IMR-90 (cell line): ENCODE measurements around the gene LAGE3. TPM values are rescaled to one million over a fixed set of nuclear protein-coding genes. Genes with fewer than 3 reads are reported as not detected.

Source experiments
- ATAC-seq: fragments of 200-7000 bp; cut with Tn5 transposase; 2 replicates; pipeline ENCODE4 v1.9.1; 2020; ENCODE audit warnings: low read depth, mild to moderate bottlenecking, moderate library complexity
- BruUV-seq: library from RNA; stranded (reverse); fragments of 400-500 nt; replicated peaks from 2 replicates; lab custom pipeline; 2021; lab: Mats Ljungman, UMichigan
- CTCF ChIA-PET: fragments of 300-600 bp; formaldehyde crosslinking; extraction: SDS; loops from one replicate; lab custom pipeline; 2021; ENCODE audit warnings: antibody characterized with exemption; lab: Yijun Ruan, JAX
- POLR2A ChIA-PET: fragments of 300-600 bp; sonication (Branson Sonifier 250); formaldehyde crosslinking; loops from one replicate; lab custom pipeline; 2022; ENCODE audit warnings: antibody characterized with exemption; ENCODE audit not compliant: unreplicated experiment; lab: Charles Lee
- DNase-seq: peaks from one replicate; pipeline ENCODE4 v3.0.0; 2013
- H2AFZ ChIP-seq: replicated peaks from 2 replicates; pipeline ENCODE3; 2013; ENCODE audit warnings: low read length, mild to moderate bottlenecking; ENCODE audit not compliant: poor library complexity
- H2AK5ac ChIP-seq: 2 replicates; pipeline ENCODE4 v1.6.1; 2013; ENCODE audit warnings: low read depth, low read length, inconsistent platforms
- H2AK9ac ChIP-seq: replicated peaks from 2 replicates; pipeline ENCODE3; 2013; ENCODE audit warnings: mild to moderate bottlenecking, low read depth, low read length, moderate library complexity; ENCODE audit not compliant: poor library complexity
- H2BK120ac ChIP-seq: 2 replicates; pipeline ENCODE4 v1.6.1; 2013; ENCODE audit warnings: low read depth, low read length, inconsistent platforms
- H2BK15ac ChIP-seq: 3 replicates; pipeline ENCODE4 v1.6.1; 2013; ENCODE audit warnings: low read depth, low read length, inconsistent platforms
- H2BK20ac ChIP-seq: 2 replicates; pipeline ENCODE4 v1.6.1; 2013; ENCODE audit warnings: low read depth, mild to moderate bottlenecking, inconsistent platforms, low read length, moderate library complexity
- H2BK5ac ChIP-seq: 2 replicates; pipeline ENCODE4 v1.6.1; 2013; ENCODE audit warnings: mild to moderate bottlenecking, low read depth, low read length, inconsistent platforms; ENCODE audit not compliant: poor library complexity, severe bottlenecking
- H3K14ac ChIP-seq: replicated peaks from 2 replicates; pipeline ENCODE4 v1.6.1; 2013; ENCODE audit warnings: low read depth, low read length, inconsistent platforms
- H3K18ac ChIP-seq: 2 replicates; pipeline ENCODE4 v1.6.1; 2013; ENCODE audit warnings: low read depth, low read length, control low read depth
- H3K23ac ChIP-seq: 2 replicates; pipeline ENCODE4 v1.6.1; 2013; ENCODE audit warnings: low read depth, low read length, inconsistent platforms
- H3K27ac ChIP-seq: 2 replicates; pipeline ENCODE4 v1.5.1; 2013; ENCODE audit warnings: mild to moderate bottlenecking, control low read depth, low read length; ENCODE audit not compliant: insufficient read depth
- H3K27me3 ChIP-seq: 2 replicates; pipeline ENCODE4 v1.6.1; 2013; ENCODE audit warnings: low read length; ENCODE audit not compliant: control insufficient read depth, insufficient read depth
- H3K36me3 ChIP-seq: 2 replicates; pipeline ENCODE4 v1.6.1; 2013; ENCODE audit warnings: low read length, mixed read lengths; ENCODE audit not compliant: control insufficient read depth, insufficient read depth
- H3K4ac ChIP-seq: 2 replicates; pipeline ENCODE4 v1.6.1; 2013; ENCODE audit warnings: low read depth, low read length, inconsistent platforms
- H3K4me1 ChIP-seq: 2 replicates; pipeline ENCODE4 v1.6.1; 2013; ENCODE audit warnings: low read length, mixed read lengths; ENCODE audit not compliant: control insufficient read depth, insufficient read depth
- H3K4me2 ChIP-seq: 2 replicates; pipeline ENCODE4 v1.6.1; 2013; ENCODE audit warnings: low read depth, mild to moderate bottlenecking, control low read depth, low read length, moderate library complexity
- H3K4me3 ChIP-seq: 2 replicates; pipeline ENCODE4 v1.5.1; 2013; ENCODE audit warnings: low read depth, mild to moderate bottlenecking, control low read depth, low read length, moderate library complexity; ENCODE audit not compliant: insufficient read depth
- H3K56ac ChIP-seq: 2 replicates; pipeline ENCODE4 v1.6.1; 2013; ENCODE audit warnings: low read length, inconsistent platforms; ENCODE audit not compliant: insufficient read depth; ENCODE audit errors: extremely low read depth
- H3K79me1 ChIP-seq, 2 experiments: 2 replicates each; pipeline ENCODE4 v1.6.1; 2013; ENCODE audit warnings: low read length in 2 of 2, inconsistent platforms in 1 of 2, low read depth in 1 of 2
- H3K9ac ChIP-seq: 2 replicates; pipeline ENCODE4 v1.6.1; 2013; ENCODE audit warnings: low read depth, low read length, control low read depth
- H3K9me1 ChIP-seq: 2 replicates; pipeline ENCODE4 v1.6.1; 2013; ENCODE audit warnings: low read length, inconsistent platforms; ENCODE audit not compliant: insufficient read depth
- H3K9me3 ChIP-seq: 2 replicates; pipeline ENCODE4 v1.6.1; 2013; ENCODE audit warnings: low read length; ENCODE audit not compliant: control insufficient read depth, insufficient read depth
- H4K20me1 ChIP-seq: 2 replicates; pipeline ENCODE4 v1.6.1; 2013; ENCODE audit warnings: low read length, inconsistent platforms; ENCODE audit not compliant: insufficient read depth
- H4K5ac ChIP-seq: 2 replicates; pipeline ENCODE4 v1.6.1; 2013; ENCODE audit warnings: mild to moderate bottlenecking, low read depth, low read length, control low read depth
- H4K8ac ChIP-seq, 2 experiments: 2 replicates each; pipeline ENCODE4 v1.6.1; 2013; ENCODE audit warnings: low read depth in 2 of 2, low read length in 2 of 2, control low read depth in 1 of 2, inconsistent platforms in 1 of 2
- H4K91ac ChIP-seq: 2 replicates; pipeline ENCODE4 v1.6.1; 2013; ENCODE audit warnings: low read depth, low read length, inconsistent platforms; ENCODE audit not compliant: insufficient read depth
- USF2 ChIP-seq: fragments of 150-350 bp; IDR thresholded peaks from 2 replicates; pipeline ENCODE4 v1.6.1; 2017; ENCODE audit warnings: mild to moderate bottlenecking, antibody characterized with exemption, low read length, low read depth
- WGBS, 2 experiments: methylation state at CpG; one replicate each; pipeline versions ENCODE4 v1.1.5 to v1.1.7; 2013; ENCODE audit warnings: missing lambda C conversion rate in 2 of 2; ENCODE audit not compliant: insufficient read length in 1 of 2; ENCODE audit errors: extremely low coverage in 2 of 2; 5-methylcytosine and 5-hydroxymethylcytosine counted together
- dilution Hi-C: fragments of 300-500 bp; cut with HindIII; formaldehyde crosslinking; loops from one replicate; pipeline ENCODE4 v1.14.3; 2018; ENCODE audit warnings: low sequenced_read_pairs; ENCODE audit not compliant: unreplicated experiment
- in situ Hi-C: fragments of 300-500 bp; cut with MboI; formaldehyde crosslinking; loops from 3 replicates; pipeline ENCODE4 v1.14.3; 2019; ENCODE audit warnings: low sequenced_read_pairs, inconsistent platforms, mixed read lengths
- intact Hi-C: fragments of 100-400 bp; cut with micrococcal nuclease; formaldehyde crosslinking; loops from 2 replicates; pipeline ENCODE4 v1.10.0; 2022
- polyA plus RNA-seq, 3 experiments: library from polyadenylated mRNA; depleted of rRNA; stranded (reverse); fragments of >200 nt; gene quantifications; 2 replicates each; pipeline ENCODE4 v1.2.3, GENCODE V29; 2012; ENCODE audit warnings: low replicate concordance in 1 of 3
- total RNA-seq: library from RNA; depleted of rRNA; stranded (reverse); fragments of >200 nt; gene quantifications from 2 replicates; pipeline ENCODE4 v1.2.3, GENCODE V29; 2012

The LAGE3 gene
- total and polyA plus RNA-seq, 2 of the 4 experiments (the other 2 are of a cell fraction) = 3.6 to 14.8 TPM

- ChIA-PET POLR2A (no interaction called here), CTCF (no interaction called here)
- H3K14ac ChIP-seq = no peak overlapping the region
- DNase-seq (no peak), ATAC-seq (no peak)
- no peak overlapping the region for H3K18ac ChIP-seq
- intact Hi-C loops = no loop called here
- TF ChIP-seq USF2 = no peak
- no peak overlapping the region for H3K9ac ChIP-seq
- no peak overlapping the region for H2AFZ ChIP-seq
- H3K4ac ChIP-seq = no peak overlapping the region
- peaks cover 7% of the 10 kb centered on the region for H4K20me1 ChIP-seq
- H2BK5ac ChIP-seq = no peak overlapping the region
- peaks cover 3% of the 10 kb centered on the region; the same call in 1 of the 2 replicates for H3K9me1 ChIP-seq
- H3K56ac ChIP-seq = no peak overlapping the region
- H4K5ac ChIP-seq = no peak overlapping the region
- no peak overlapping the region for H3K23ac ChIP-seq
- H3K27me3 ChIP-seq = no peaks in the 10 kb centered on the region
- H3K27ac ChIP-seq = no peak overlapping the region
- in situ Hi-C loops = no loop called here
- H2AK9ac ChIP-seq = no peak overlapping the region
- no peak overlapping the region for H3K4me3 ChIP-seq
- no peaks in the 10 kb centered on the region for H3K9me3 ChIP-seq
- H2AK5ac ChIP-seq = no peak overlapping the region
- WGBS, 2 experiments = no CpG with 5 or more reads among the region's 8 CpGs
- peaks cover 32% of the 10 kb centered on the region for H3K36me3 ChIP-seq
- H2BK120ac ChIP-seq = no peak overlapping the region
- no peak overlapping the region for H3K4me2 ChIP-seq
- dilution Hi-C loops = no loop called here
- no peak overlapping the region for H4K91ac ChIP-seq
- no peak overlapping the region for H2BK20ac ChIP-seq
- no peak overlapping the region for H2BK15ac ChIP-seq
- peaks cover 7 to 31% of the 10 kb centered on the region in 2 experiments for H3K79me1 ChIP-seq
- BruUV-seq = no TSS peak
- peaks cover 2% of the 10 kb centered on the region; the same call in 1 of the 2 replicates for H3K4me1 ChIP-seq
- H4K8ac ChIP-seq = no peak overlapping the region
Measured at GRCh38 chrX:154432210-154432609, 46.9 kb downstream of the LAGE3 start.
